Parathyroid adenoma (tissue), 2 donors: Measurements from ENCODE around the gene FAM111B.
"Not testable (repeated sequence)": the region's sequence is repeated elsewhere in the genome, so short reads cannot be mapped to it uniquely, and the experiment has no call there.

ENCODE experiments used
- H2AFZ ChIP-seq: fragments of 300-600 bp; sonication (generic); one replicate; pipeline ENCODE4 v1.7.0; 2017; ENCODE audit warnings: antibody characterized with exemption, mild to moderate bottlenecking
- H3K27ac ChIP-seq: fragments of 300-600 bp; sonication (generic); one replicate; pipeline ENCODE4 v1.7.0; 2017
- H3K27me3 ChIP-seq: fragments of 300-600 bp; sonication (generic); one replicate; pipeline ENCODE4 v1.7.0; 2017; ENCODE audit warnings: low read length; ENCODE audit not compliant: control insufficient read depth, insufficient read depth
- H3K36me3 ChIP-seq: fragments of 300-600 bp; sonication (generic); one replicate; pipeline ENCODE4 v1.7.0; 2017; ENCODE audit warnings: low read length; ENCODE audit not compliant: control insufficient read depth, insufficient read depth
- H3K4me1 ChIP-seq: fragments of 300-600 bp; sonication (generic); one replicate; pipeline ENCODE4 v1.7.0; 2017; ENCODE audit warnings: control low read depth
- H3K4me2 ChIP-seq: fragments of 300-600 bp; sonication (generic); one replicate; pipeline ENCODE4 v1.7.0; 2017; ENCODE audit warnings: low read length
- H3K4me3 ChIP-seq: fragments of 300-600 bp; sonication (generic); one replicate; pipeline ENCODE4 v1.7.0; 2017; ENCODE audit warnings: low read depth, low read length
- H3K79me2 ChIP-seq: fragments of 300-600 bp; sonication (generic); one replicate; pipeline ENCODE4 v1.7.0; 2017; ENCODE audit warnings: control low read depth
- H3K9ac ChIP-seq: fragments of 300-600 bp; sonication (generic); one replicate; pipeline ENCODE4 v1.7.0; 2017; ENCODE audit warnings: mild to moderate bottlenecking
- H3K9me3 ChIP-seq: fragments of 300-600 bp; sonication (generic); one replicate; pipeline ENCODE4 v1.7.0; 2017; ENCODE audit warnings: low read length; ENCODE audit not compliant: control insufficient read depth
- CTCF ChIP-seq: fragments of 300-600 bp; sonication (generic); IDR thresholded peaks from one replicate; pipeline ENCODE4 v1.7.0; 2017; ENCODE audit warnings: antibody characterized with exemption, mild to moderate bottlenecking
- donor health status: primary hyperparathyroidism.

The FAM111B gene

GRCh38 chr11:59088162-59088561 is 18.9 kb upstream of the FAM111B start:
- H3K9ac ChIP-seq = no peak overlapping the region
- no peak overlapping the region for H3K4me3 ChIP-seq
- H3K4me2 ChIP-seq = no peak overlapping the region
- H3K9me3 ChIP-seq = no peaks in the 10 kb centered on the region
- H3K79me2 ChIP-seq = no peaks in the 10 kb centered on the region
- H3K4me1 ChIP-seq = no peaks in the 10 kb centered on the region
- H3K36me3 ChIP-seq = no peaks in the 10 kb centered on the region
- no peaks in the 10 kb centered on the region for H3K27me3 ChIP-seq
- TF ChIP-seq CTCF = no peak
- H3K27ac ChIP-seq = no peak overlapping the region
- H2AFZ ChIP-seq = no peak overlapping the region

GRCh38 chr11:59093576-59093975 is 13.5 kb upstream of the FAM111B start:
- H3K4me3 ChIP-seq, H2AFZ ChIP-seq, H3K9me3 ChIP-seq, H3K4me1 ChIP-seq, H3K79me2 ChIP-seq, H3K9ac ChIP-seq, H3K27ac ChIP-seq, H3K36me3 ChIP-seq, H3K27me3 ChIP-seq, H3K4me2 ChIP-seq: not testable (repeated sequence)

GRCh38 chr11:59095225-59095624 is 11.8 kb upstream of the FAM111B start:
- not testable (repeated sequence) for H3K4me2 ChIP-seq, H3K27ac ChIP-seq, H3K36me3 ChIP-seq, H3K9ac ChIP-seq, H3K9me3 ChIP-seq, H3K4me1 ChIP-seq, H3K79me2 ChIP-seq, H3K4me3 ChIP-seq, H2AFZ ChIP-seq, H3K27me3 ChIP-seq

- not testable (repeated sequence) for H3K27me3 ChIP-seq, H3K36me3 ChIP-seq, H2AFZ ChIP-seq, H3K4me3 ChIP-seq, H3K79me2 ChIP-seq, H3K9ac ChIP-seq, H3K9me3 ChIP-seq, H3K4me2 ChIP-seq, H3K27ac ChIP-seq, H3K4me1 ChIP-seq
These were observed 11.0 kb upstream of the FAM111B start for GRCh38 chr11:59095972-59096575.

GRCh38 chr11:59097113-59097708 is 9.8 kb upstream of the FAM111B start:
- no peaks in the 10 kb centered on the region for H3K79me2 ChIP-seq
- H3K9me3 ChIP-seq = no peaks in the 10 kb centered on the region
- H3K4me2 ChIP-seq = no peak overlapping the region
- H2AFZ ChIP-seq = no peak overlapping the region
- no peaks in the 10 kb centered on the region for H3K27me3 ChIP-seq
- H3K4me1 ChIP-seq = no peaks in the 10 kb centered on the region
- no peak overlapping the region for H3K4me3 ChIP-seq
- no peaks in the 10 kb centered on the region for H3K36me3 ChIP-seq
- peak; percentile 68 for TF ChIP-seq CTCF
- H3K27ac ChIP-seq = no peak overlapping the region
- no peak overlapping the region for H3K9ac ChIP-seq

GRCh38 chr11:59097938-59098337 is 9.1 kb upstream of the FAM111B start:
- H3K79me2 ChIP-seq, H3K4me1 ChIP-seq, H2AFZ ChIP-seq, H3K36me3 ChIP-seq, H3K27ac ChIP-seq, H3K4me3 ChIP-seq, H3K9me3 ChIP-seq, H3K4me2 ChIP-seq, H3K9ac ChIP-seq, H3K27me3 ChIP-seq: not testable (repeated sequence)
